ENCODE measurements around the gene ZNF684. TPM values are rescaled to one million over a fixed set of nuclear protein-coding genes. Genes with fewer than 3 reads are reported as not detected.
"Not testable (repeated sequence)": the region's sequence is repeated elsewhere in the genome, so short reads cannot be mapped to it uniquely, and the experiment has no call there.

Gene ZNF684
- total RNA-seq = 3.9 and 4.8 TPM in 2 replicates

GRCh38 chr1:40531381-40532061 lies at the start of gene ZNF684:
Gene ZNF684, plus strand, starts transcription at chr1:40531637. Its CDS starts 1,530 bp downstream, at chr1:40533167.
- TF ChIP-seq CTCF (conservative IDR thresholded peaks at IDR 0.05; ENCODE audit: low read depth, low read length) = no peak
- DNase-seq (ENCODE audit: low read depth) = peak; percentile 85
- H3K4me3 ChIP-seq (ENCODE audit: low read depth, low read length) = peak within 1 kb of the TSS; percentile 80

- DNase-seq (ENCODE audit: low read depth) = no peak
- no peak for TF ChIP-seq CTCF (conservative IDR thresholded peaks at IDR 0.05; ENCODE audit: low read depth, low read length)
- no peak overlapping the region for H3K4me3 ChIP-seq (ENCODE audit: low read depth, low read length)
Observed at GRCh38 chr1:40495315-40495903, 36.0 kb upstream of the ZNF684 start.

- not testable (repeated sequence) for DNase-seq (ENCODE audit: low read depth); H3K4me3 ChIP-seq (ENCODE audit: low read depth, low read length)
Observed at GRCh38 chr1:40502651-40503050, 28.8 kb upstream of the ZNF684 start.

DNA sequence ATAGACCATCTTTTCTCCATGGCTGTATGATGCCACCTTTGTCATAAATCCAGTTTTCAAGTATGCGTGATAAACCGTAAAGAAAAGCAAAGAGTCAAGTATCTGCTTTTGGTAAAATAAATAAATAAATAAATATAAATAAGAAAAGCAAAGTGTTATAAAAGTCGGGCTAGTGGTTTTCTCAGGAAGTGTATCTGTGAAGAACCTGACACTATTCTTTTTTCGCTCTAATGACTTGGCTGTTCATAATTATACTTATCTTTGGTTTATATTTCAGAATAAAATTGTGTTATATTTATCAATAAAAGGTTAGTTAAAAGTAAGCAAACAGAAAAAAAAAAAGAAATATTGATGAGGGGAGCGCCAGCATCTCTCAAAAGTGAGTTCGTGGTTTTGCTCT lies 23.5 kb upstream of the ZNF684 start:
- no peak for TF ChIP-seq CTCF (conservative IDR thresholded peaks at IDR 0.05; ENCODE audit: low read depth, low read length)
- peak overlapping the region; percentile 78 for H3K4me3 ChIP-seq (ENCODE audit: low read depth, low read length)
- no peak for DNase-seq (ENCODE audit: low read depth)

DNA sequence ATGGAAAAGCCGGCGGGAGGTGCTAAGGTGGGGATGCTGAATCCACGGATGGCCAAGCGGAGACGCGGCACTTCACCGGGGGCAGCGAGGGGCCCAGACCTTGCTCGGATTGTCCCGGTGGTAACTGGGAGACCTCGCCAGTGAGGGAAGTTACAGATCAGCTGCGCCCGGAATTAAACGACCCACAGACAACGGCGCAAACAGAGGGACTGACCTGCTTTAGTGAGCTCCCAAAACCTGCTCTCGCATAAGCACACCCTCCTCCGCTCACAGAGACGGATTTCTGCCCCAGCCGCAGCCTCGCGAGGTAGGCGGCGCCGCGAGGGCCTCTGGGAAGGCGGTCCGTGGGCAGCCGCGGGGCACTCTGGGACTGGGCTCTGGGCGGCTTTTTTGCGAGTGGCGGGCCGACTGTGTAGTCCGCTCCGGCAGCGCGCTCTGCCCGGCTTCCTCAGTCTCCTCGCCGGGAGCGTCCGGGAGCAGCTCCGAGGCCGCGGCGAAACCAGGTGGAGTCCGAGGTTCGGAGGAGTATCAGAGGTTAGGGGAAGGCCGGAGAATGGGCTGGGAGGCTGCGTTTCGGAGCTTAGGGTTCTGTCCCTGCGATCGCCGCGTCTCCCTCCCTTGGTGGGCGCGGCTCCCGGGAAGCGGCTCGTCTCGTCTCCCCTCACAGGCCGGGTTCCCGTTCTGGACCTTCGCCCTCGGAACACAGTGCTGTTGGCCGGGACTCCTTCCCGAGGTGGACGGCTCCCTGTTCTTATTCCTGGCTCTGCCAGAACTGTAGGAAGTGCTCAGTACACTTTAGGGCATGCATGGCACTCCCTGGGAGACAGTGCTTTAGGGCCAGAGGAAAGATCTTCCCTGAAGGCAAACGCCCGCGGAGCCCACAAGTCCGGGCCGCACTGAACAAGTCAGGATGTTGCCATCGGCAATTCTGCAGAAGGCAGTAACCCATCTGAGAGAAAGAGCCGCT lies 22.8 kb upstream of the ZNF684 start, which contains the start of gene EXO5:
Gene EXO5 (plus strand): TSS at position 393 of the 967 bp plus-strand sequence. CDS start 5,778 bp downstream, outside the sequence.
- peak within 1 kb of the TSS; percentile 78 for H3K4me3 ChIP-seq (ENCODE audit: low read depth, low read length)
- no peak for TF ChIP-seq CTCF (conservative IDR thresholded peaks at IDR 0.05; ENCODE audit: low read depth, low read length)
- DNase-seq (ENCODE audit: low read depth) = no peak

DNA sequence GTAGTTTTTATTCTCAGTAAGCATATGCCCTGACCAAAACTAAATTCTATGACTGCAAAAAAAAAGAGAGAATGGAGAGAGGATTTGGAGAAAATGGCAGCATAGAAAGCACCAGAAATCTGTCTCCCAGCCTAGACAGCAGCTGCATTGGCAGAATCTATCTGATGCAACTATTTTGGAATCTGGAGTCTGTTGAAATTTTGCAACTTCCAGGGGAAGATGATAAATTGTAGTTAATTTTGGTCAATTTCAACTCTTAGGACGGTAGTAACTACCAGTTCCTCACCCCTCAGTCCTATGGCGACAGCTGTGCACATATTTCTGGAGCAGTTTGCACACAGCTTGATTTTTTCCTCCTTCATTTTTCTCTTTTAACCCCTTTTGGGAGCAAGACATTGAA lies 11.9 kb upstream of the ZNF684 start:
- no peak for DNase-seq (ENCODE audit: low read depth)
- H3K4me3 ChIP-seq (ENCODE audit: low read depth, low read length) = no peak overlapping the region
- no peak for TF ChIP-seq CTCF (conservative IDR thresholded peaks at IDR 0.05; ENCODE audit: low read depth, low read length)
